ENCODE measurements around the gene BFAR. TPM values are rescaled to one million over a fixed set of nuclear protein-coding genes. Genes with fewer than 3 reads are reported as not detected.
"Not testable (repeated sequence)": the region's sequence is repeated elsewhere in the genome, so short reads cannot be mapped to it uniquely, and the experiment has no call there.

The BFAR gene
- polyA plus RNA-seq, 10 donors, result 45.0 to 58.8 (median 49.8) TPM

DNA sequence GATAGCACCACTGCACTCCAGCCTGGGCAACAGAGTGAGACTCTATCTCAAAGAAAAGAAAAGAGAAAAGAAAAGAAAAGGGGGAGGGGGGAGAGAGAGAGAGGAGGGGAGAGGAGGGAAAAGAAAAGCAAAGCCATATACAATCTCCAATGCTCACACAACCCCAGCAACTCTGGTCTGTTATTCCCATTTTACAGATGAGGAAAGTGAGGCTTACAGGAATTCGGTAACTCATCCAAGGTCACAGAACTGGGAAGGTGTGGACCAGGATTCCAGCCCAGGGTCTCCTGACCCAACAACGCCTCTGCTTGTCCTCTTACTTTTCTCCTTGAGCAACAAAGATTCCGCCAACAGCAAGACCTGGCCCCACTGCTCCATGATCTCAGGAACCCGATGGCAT, 48.4 kb downstream of the BFAR start:
- no peak for DNase-seq

DNA sequence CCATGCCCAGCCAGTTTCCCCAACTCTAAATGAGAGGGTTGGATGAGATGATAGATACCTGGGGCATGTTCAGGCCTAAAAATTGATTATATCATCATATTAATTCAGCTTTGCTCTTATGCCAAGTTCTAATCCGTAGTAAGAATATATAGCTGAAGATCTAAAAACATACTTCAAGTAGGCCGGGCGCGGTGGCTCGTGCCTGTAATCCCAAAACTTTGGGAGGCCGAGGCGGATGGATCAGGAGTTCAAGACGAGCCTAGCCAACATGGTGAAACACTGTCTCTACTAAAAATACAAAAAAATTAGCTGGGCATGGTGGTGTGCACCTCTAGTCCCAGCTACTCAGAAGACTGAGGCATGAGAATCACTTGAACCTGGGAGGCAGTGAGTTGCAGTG, 49.4 kb downstream of the BFAR start:
- no peak for DNase-seq

DNA sequence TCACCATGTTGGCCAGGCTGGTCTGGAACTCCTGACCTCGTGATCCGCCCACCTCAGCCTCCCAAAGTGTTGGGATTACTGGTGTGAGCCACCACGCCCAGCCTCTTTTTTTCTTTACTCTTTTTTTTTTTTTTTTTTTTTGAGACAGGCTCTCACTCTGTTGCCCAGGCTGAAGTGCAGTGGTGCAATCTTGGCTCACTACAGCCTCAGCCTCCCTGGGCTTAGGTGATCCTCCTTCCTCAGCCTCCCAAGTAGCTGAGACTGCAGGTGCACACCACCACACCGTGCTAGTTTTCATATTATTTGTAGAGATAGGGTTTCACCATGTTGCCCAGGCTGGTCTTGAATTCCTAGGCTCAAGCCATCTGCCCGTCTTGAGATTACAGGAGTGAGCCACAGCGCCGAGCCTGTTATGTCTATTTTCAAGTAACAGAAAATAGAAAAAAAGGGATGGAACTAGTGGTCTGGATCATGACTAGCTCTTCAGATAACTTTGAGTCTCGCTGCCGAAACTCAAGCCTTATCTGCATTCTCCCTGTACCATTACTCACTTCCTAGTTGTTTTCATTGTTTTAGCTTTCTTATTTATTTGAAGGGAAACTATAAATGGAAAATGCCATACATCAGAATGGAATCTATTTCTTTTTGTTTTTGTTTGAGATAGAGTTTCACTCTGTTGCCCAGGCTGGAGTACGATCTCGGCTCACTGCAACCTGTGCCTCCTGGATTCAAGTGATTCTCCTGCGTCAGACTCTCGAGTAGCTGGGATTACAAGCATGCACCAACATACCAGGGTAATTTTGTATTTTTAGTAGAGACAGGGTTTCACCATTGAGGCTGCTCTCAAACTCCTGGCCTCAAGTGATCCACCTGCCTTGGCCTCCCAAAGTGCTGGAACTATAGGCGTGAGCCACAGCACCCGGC, 53.4 kb downstream of the BFAR start:
- not testable (repeated sequence) for DNase-seq

DNA sequence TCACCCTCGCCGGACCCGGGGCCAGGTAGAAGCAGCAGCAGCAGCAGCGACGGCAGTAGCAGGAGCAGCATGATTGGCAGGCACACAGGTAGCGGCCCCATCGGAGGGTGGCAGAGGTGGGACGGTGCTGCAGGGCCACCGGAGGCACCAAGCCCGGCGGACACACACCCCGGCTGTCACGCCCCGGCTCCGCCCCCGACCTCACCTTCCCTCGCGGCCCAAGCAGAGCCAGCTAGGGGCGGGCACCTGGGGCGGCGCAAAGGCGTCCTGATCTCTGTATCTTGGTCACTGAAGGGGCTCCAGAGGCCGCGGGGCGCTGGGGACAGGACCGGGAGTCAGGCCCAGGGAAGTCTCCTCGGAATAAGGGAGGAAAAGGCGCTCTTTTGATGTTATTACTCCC, 61.4 kb downstream of the BFAR start, which contains the start of gene PLA2G10:
Gene PLA2G10, minus strand, starts transcription at position 180 of the 400 bp plus-strand sequence. Its CDS starts 79 bp downstream, at position 101.
- not testable (repeated sequence) for DNase-seq

DNA sequence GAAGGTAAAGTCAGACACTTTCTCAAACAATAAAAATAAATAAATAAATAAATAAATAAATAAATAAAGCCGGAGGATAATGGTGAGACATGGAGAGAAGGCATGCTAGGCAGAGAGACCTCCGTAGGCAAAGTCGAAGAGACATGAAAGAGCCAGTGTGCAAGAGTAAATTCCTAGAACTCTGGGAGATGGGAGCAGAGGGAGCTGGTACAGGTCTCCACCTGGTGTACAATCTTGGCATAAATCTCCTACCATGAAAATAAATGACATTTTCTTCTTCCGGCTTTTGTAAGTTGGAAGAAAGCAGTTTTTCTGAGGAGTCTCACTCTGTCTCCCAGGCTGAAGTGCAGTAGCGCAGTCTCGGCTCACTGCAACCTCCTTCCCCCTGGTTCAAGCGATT, 69.1 kb downstream of the BFAR start:
- DNase-seq, result not testable (repeated sequence)

DNA sequence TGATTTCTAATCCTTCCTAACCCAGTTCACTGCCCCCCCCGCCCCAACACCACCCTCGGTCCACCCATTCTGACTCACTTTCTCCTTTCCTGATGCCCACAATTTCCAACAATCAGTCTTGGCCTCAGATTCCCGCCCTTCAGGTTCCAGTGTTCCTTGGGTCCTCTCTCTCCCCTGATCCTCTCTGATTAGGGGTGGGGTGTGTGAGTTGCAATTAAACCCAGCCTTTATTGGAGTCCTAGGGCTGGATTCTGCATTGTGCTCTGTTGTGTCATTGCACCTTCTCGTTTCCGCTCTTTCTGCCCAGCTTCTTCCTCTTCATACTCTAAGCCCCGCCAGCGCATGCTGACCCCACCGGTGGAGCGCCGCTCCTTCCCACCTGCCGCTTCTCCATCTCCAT, 69.9 kb downstream of the BFAR start:
- not testable (repeated sequence) for DNase-seq

DNA sequence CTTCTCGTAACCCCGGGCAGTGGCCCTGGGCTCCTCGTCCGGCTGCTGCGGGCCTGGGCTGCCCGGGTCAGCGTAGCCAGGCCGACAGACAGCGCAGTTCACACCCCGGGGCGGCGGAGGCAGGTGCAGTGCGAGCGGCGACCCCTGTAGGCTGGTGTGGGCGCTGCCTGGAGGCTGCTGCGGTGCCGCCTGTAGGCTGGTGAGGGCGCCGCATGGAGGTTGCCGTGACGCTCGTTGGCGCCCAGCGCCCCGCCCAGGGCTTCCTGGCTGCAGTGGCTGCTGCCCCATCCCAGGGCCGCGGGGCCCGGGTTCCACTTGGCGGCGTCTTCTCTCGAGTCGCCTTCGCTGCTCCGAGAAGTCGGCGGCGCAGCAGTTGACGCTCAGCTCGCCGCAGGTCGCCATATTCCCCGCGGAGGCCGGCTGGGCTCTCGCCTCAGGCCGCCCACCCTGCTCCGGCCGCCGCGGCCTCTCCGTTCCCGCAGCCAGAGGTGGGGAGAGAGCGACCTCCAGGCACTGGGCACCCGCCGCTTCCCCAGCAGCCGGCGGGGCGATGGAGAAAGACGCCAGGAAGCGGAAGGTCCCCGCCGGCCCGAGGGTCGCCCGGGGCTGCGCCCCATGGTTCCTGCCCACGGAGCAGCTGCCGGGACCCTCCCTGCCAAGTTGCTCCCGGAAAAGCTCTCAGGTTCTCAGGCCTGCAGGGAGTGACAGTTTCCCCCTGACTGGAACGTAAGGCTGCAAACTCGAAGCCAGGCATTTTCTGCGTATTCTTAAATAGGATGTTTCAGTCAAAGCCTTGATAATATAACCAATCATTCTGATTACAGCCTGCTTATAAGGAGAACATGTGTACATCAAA, 70.6 kb downstream of the BFAR start, which contains the start of gene NPIPA3:
Gene NPIPA3, plus strand, starts transcription at position 256 of the 856 bp plus-strand sequence. CDS start 5,533 bp downstream, outside the sequence.
- DNase-seq, result not testable (repeated sequence)

Other genes with a start within 250 kb of the BFAR start
- 10 to 100 TPM; 12.8 to 20.0 (median 17.4) TPM for gene PARN, start 2.7 kb upstream of the BFAR start, polyA plus RNA-seq (ENCODE audit: insufficient read length in 10 of 10)
- under 1 TPM; 0.27 to 0.71 (median 0.43) TPM for gene PLA2G10, start 61.4 kb downstream of the BFAR start, polyA plus RNA-seq (ENCODE audit: insufficient read length in 10 of 10)
- 10 to 100 TPM in 2 of 10 donors, 1 to 10 TPM in 8; 2.2 to 16.8 (median 6.2) TPM for gene NPIPA3, start 70.5 kb downstream of the BFAR start, polyA plus RNA-seq (ENCODE audit: insufficient read length in 10 of 10)
- 1 to 10 TPM in 2 of 10 donors, under 1 TPM in 1, not detected in 7; 0.48 to 6.4 (median 2.3) TPM for gene NPIPA2, start 109.6 kb downstream of the BFAR start, polyA plus RNA-seq (ENCODE audit: insufficient read length in 10 of 10)
- 10 to 100 TPM; 52.2 to 66.1 (median 57.8) TPM for gene NOMO1, start 200.8 kb downstream of the BFAR start, polyA plus RNA-seq (ENCODE audit: insufficient read length in 10 of 10)